ENCODE results near the gene CAPNS1.
"Not testable (repeated sequence)": the region's sequence is repeated elsewhere in the genome, so short reads cannot be mapped to it uniquely, and the experiment has no call there.

GRCh38 chr19:36131221-36131620 lies 8.6 kb upstream of the CAPNS1 start:
- TF ChIP-seq CTCF, EP300, POLR2A (IDR thresholded peaks at IDR 0.05): not testable (repeated sequence)
